Fibroblast of lung (primary cell): Measurements from ENCODE around the gene OSM. TPM values are rescaled to one million over a fixed set of nuclear protein-coding genes. Genes with fewer than 3 reads are reported as not detected.

ENCODE experiments used
- DNase-seq, 2 donors: peaks; one replicate each; pipeline versions ENCODE4 v3.0.0 to v3.0.0-alpha.2; 2010; ENCODE audit warnings: low read depth in 2 of 2
- H2AFZ ChIP-seq: 2 replicates; pipeline ENCODE4 v1.5.1; 2012; ENCODE audit warnings: low read length, control low read depth, inconsistent platforms
- H3K27ac ChIP-seq: 2 replicates; pipeline ENCODE4 v1.5.1; 2011; ENCODE audit warnings: low read length, control low read depth; ENCODE audit not compliant: insufficient read depth
- H3K27me3 ChIP-seq: 2 replicates; pipeline ENCODE4 v1.5.1; 2011; ENCODE audit warnings: mild to moderate bottlenecking, low read length; ENCODE audit not compliant: control insufficient read depth, insufficient read depth
- H3K36me3 ChIP-seq: 2 replicates; pipeline ENCODE4 v1.5.1; 2011; ENCODE audit warnings: low read length; ENCODE audit not compliant: control insufficient read depth, insufficient read depth
- H3K4me1 ChIP-seq: 2 replicates; pipeline ENCODE4 v1.5.1; 2011; ENCODE audit warnings: low read length; ENCODE audit not compliant: control insufficient read depth, insufficient read depth; ENCODE audit errors: extremely low read depth
- H3K4me2 ChIP-seq: 2 replicates; pipeline ENCODE4 v1.5.1; 2011; ENCODE audit warnings: low read length, control low read depth; ENCODE audit not compliant: insufficient read depth; ENCODE audit errors: extremely low read depth
- H3K4me3 ChIP-seq, 4 experiments: fragments of 200-600 bp in 1 of 4; sonication (generic) in 1 of 4; replicated peaks in 1 of 4; 2 replicates each; pipeline ENCODE4 v1.5.1; 2011 to 2016; ENCODE audit warnings: low read length in 4 of 4, low read depth in 3 of 4, mild to moderate bottlenecking in 3 of 4, control low read depth in 2 of 4, inconsistent platforms in 1 of 4, mixed read lengths in 1 of 4; ENCODE audit not compliant: insufficient read depth in 1 of 4; ENCODE audit errors: control extremely low read depth in 1 of 4
- H3K79me2 ChIP-seq: 2 replicates; pipeline ENCODE4 v1.5.1; 2012; ENCODE audit warnings: mild to moderate bottlenecking, low read length, inconsistent platforms; ENCODE audit not compliant: control insufficient read depth, insufficient read depth
- H3K9ac ChIP-seq: 2 replicates; pipeline ENCODE4 v1.5.1; 2011; ENCODE audit warnings: mild to moderate bottlenecking, low read length, control low read depth; ENCODE audit not compliant: insufficient read depth
- H3K9me3 ChIP-seq: 2 replicates; pipeline ENCODE4 v1.5.1; 2012; ENCODE audit warnings: low read depth, low read length; ENCODE audit not compliant: control insufficient read depth, insufficient read depth
- H4K20me1 ChIP-seq: 2 replicates; pipeline ENCODE4 v1.5.1; 2011; ENCODE audit warnings: low read length; ENCODE audit not compliant: control insufficient read depth, insufficient read depth; ENCODE audit errors: extremely low read depth
- EZH2 ChIP-seq: IDR thresholded peaks from 2 replicates; pipeline ENCODE4 v1.5.1; 2012; ENCODE audit warnings: low read length, control low read depth, mild to moderate bottlenecking; ENCODE audit errors: missing control alignments
- polyA plus RNA-seq, 2 donors: library from polyadenylated mRNA; depleted of rRNA in 1 of 2; stranded (reverse) in 1 of 2; unstranded in 1 of 2; fragments of >200 nt; gene quantifications; 2 replicates each; pipeline ENCODE4 v1.2.1, GENCODE V29; 2011 to 2012; ENCODE audit warnings: missing spikeins in 1 of 2
- total RNA-seq: library from RNA; depleted of rRNA; stranded (reverse); fragments of >200 nt; gene quantifications from 2 replicates; pipeline ENCODE4 v1.2.1, GENCODE V29; 2014
- TF ChIP-seq, protein P1 (sequence below), 2 donors: IDR thresholded peaks in 1 of 2; conservative IDR thresholded peaks in 1 of 2; 1 replicate in 1 of 2; 2 replicates in 1 of 2; pipeline ENCODE4 v1.5.1; 2011 to 2012; ENCODE audit warnings: low read length in 2 of 2, control low read depth in 1 of 2, inconsistent platforms in 1 of 2, low read depth in 1 of 2, mild to moderate bottlenecking in 1 of 2

OSM gene
- total and polyA plus RNA-seq, 2 donors (not counting 1 experiment from before 2014, with no cell fraction given): not detected

DNA sequence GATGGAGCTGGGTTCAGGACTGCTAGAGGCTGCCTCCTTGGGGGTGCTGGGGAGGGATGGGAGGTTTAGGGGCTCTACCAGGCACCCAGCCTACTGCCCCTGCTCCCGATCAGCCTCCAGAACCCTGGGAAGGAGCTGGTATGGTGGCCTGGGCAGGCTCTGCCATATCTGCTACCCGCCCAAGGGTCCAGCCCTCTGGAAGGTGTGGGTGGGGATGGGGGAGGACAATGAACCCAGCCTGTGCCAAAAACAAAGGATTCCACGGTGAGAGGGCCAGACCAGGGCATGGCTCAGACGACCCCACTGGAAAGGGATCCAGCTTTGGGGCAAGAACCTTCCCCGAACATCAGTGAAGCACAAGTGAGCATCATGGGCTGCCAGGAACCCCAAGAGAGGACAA is 19.7 kb upstream of the OSM start:
- no peak overlapping the region for H3K9ac ChIP-seq
- H2AFZ ChIP-seq: no peak overlapping the region
- H3K4me2 ChIP-seq: no peak overlapping the region
- no peak overlapping the region for H3K4me3 ChIP-seq
- H3K4me1 ChIP-seq: peaks cover 15% of the 10 kb centered on the region
- no peaks in the 10 kb centered on the region for H3K79me2 ChIP-seq
- H4K20me1 ChIP-seq: no peaks in the 10 kb centered on the region
- TF ChIP-seq EZH2: no peak
- TF ChIP-seq, protein P1, sequence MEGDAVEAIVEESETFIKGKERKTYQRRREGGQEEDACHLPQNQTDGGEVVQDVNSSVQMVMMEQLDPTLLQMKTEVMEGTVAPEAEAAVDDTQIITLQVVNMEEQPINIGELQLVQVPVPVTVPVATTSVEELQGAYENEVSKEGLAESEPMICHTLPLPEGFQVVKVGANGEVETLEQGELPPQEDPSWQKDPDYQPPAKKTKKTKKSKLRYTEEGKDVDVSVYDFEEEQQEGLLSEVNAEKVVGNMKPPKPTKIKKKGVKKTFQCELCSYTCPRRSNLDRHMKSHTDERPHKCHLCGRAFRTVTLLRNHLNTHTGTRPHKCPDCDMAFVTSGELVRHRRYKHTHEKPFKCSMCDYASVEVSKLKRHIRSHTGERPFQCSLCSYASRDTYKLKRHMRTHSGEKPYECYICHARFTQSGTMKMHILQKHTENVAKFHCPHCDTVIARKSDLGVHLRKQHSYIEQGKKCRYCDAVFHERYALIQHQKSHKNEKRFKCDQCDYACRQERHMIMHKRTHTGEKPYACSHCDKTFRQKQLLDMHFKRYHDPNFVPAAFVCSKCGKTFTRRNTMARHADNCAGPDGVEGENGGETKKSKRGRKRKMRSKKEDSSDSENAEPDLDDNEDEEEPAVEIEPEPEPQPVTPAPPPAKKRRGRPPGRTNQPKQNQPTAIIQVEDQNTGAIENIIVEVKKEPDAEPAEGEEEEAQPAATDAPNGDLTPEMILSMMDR (conservative IDR thresholded peaks at IDR 0.05 in 1 of 2, IDR thresholded peaks at IDR 0.05 in 1 of 2; ENCODE audit: low read depth in 1 of 2, low read length in 2 of 2): no peak
- H3K27me3 ChIP-seq: no peaks in the 10 kb centered on the region
- H3K27ac ChIP-seq: no peak overlapping the region
- H3K9me3 ChIP-seq: no peaks in the 10 kb centered on the region
- DNase-seq: no peak
- H3K36me3 ChIP-seq: no peaks in the 10 kb centered on the region

DNA sequence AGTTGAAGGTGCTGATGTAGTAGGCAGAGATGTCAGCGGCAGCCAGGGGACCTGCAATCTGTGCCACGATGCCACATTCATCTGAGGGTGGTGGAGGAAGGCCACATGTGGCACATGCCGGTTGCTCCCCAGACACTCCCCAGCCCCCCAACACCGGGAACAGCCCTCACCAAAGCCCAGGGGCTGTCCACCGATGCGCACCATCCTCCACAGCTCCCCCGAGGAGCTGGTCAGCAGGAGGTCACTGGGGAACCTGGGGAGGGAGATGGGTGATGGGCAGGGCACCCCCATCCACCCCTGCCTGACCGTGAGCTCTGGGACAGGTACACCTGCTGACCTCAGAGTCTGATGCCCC is 19.2 kb upstream of the OSM start:
- Histone ChIP-seq H2AFZ (no peak overlapping the region), H3K9ac (no peak overlapping the region), H3K4me1 (peaks cover 11% of the 10 kb centered on the region), H3K36me3 (no peaks in the 10 kb centered on the region), H3K4me3 (no peak overlapping the region), H3K4me2 (no peak overlapping the region), H3K9me3 (no peaks in the 10 kb centered on the region), H4K20me1 (no peaks in the 10 kb centered on the region), H3K27me3 (no peaks in the 10 kb centered on the region), H3K27ac (no peak overlapping the region), H3K79me2 (no peaks in the 10 kb centered on the region)
- no peak for TF ChIP-seq EZH2
- TF ChIP-seq, protein P1 (conservative IDR thresholded peaks at IDR 0.05 in 1 of 2, IDR thresholded peaks at IDR 0.05 in 1 of 2; ENCODE audit: low read depth in 1 of 2, low read length in 2 of 2): no peak
- DNase-seq: no peak

DNA sequence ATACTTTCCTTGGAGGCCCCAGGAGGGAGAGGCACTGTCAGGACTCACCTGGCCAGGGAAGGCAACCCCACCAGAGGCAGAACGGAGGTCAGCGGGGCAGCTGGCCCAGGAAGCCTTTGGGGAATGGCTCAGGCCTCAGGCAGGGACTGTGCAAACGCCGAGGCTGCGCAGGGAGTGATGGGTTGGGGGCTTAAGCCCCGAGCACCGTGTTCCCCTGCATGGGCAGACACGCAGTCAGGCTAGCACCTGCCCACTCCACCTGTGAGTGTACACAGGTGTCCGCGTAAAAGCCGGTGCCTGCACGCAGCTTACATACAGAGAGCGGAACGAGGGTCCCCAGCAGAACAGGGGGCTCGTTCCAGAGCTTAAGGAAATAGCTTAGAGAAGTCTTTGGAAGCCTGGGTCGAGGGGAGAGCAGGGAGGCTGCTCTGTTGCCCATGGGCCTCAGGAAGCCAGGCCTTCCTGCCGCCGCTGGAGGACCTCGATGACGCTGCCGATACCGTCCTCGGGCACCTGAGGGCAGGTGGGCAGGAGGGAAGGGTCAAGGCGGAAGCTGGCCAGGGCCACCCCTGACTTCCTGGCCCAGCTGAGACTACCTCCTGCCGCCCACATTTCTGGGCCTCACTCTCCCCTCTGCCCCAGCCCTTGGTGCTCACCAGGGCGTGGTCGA is 18.7 kb upstream of the OSM start:
- H3K9me3 ChIP-seq: no peaks in the 10 kb centered on the region
- no peaks in the 10 kb centered on the region for H3K27me3 ChIP-seq
- H3K27ac ChIP-seq: no peak overlapping the region
- H3K4me1 ChIP-seq: peaks cover 6% of the 10 kb centered on the region
- H2AFZ ChIP-seq: no peak overlapping the region
- no peak for DNase-seq
- no peaks in the 10 kb centered on the region for H3K36me3 ChIP-seq
- no peak overlapping the region for H3K4me3 ChIP-seq
- no peaks in the 10 kb centered on the region for H3K79me2 ChIP-seq
- no peak overlapping the region for H3K4me2 ChIP-seq
- TF ChIP-seq, protein P1 (conservative IDR thresholded peaks at IDR 0.05 in 1 of 2, IDR thresholded peaks at IDR 0.05 in 1 of 2; ENCODE audit: low read depth in 1 of 2, low read length in 2 of 2): no peak
- no peak for TF ChIP-seq EZH2
- no peak overlapping the region for H3K9ac ChIP-seq
- no peaks in the 10 kb centered on the region for H4K20me1 ChIP-seq
